ENCODE data around the gene CDH22.
A peak's percentile ranks its signal among the peaks of the same experiment; 100 is the strongest.

Gene CDH22

GRCh38 chr20:46235077-46235476 lies 73.2 kb downstream of the CDH22 start:
- no peak for DNase-seq

GRCh38 chr20:46233701-46234100 lies 74.6 kb downstream of the CDH22 start:
- no peak for DNase-seq

GRCh38 chr20:46232539-46232938 lies 75.8 kb downstream of the CDH22 start:
- DNase-seq = no peak

- peak; percentile 2 to 24 for DNase-seq
Measured at GRCh38 chr20:46230801-46231282, 77.5 kb downstream of the CDH22 start.

GRCh38 chr20:46230106-46230491 lies 78.2 kb downstream of the CDH22 start:
- no peak for DNase-seq

GRCh38 chr20:46229478-46230105 lies 78.7 kb downstream of the CDH22 start:
- peak; percentile 1 for DNase-seq

- DNase-seq = no peak
Measured at GRCh38 chr20:46228670-46229069, 79.6 kb downstream of the CDH22 start.

GRCh38 chr20:46227272-46227767 lies 81.0 kb downstream of the CDH22 start:
- no peak for DNase-seq

- no peak for DNase-seq
Measured at GRCh38 chr20:46226602-46227001, 81.7 kb downstream of the CDH22 start.

GRCh38 chr20:46222521-46223007 lies 85.7 kb downstream of the CDH22 start:
- DNase-seq = no peak

GRCh38 chr20:46221256-46221833 lies 87.0 kb downstream of the CDH22 start:
- no peak for DNase-seq

GRCh38 chr20:46220455-46221207 lies 87.7 kb downstream of the CDH22 start:
- no peak for DNase-seq

- no peak for DNase-seq
Measured at GRCh38 chr20:46219920-46220319, 88.4 kb downstream of the CDH22 start.

- DNase-seq = no peak
Measured at GRCh38 chr20:46219190-46219589, 89.1 kb downstream of the CDH22 start.

- no peak for DNase-seq
Measured at GRCh38 chr20:46218656-46219055, 89.6 kb downstream of the CDH22 start.

GRCh38 chr20:46217583-46217982 lies 90.7 kb downstream of the CDH22 start:
- no peak for DNase-seq

GRCh38 chr20:46216770-46217464 lies 91.4 kb downstream of the CDH22 start:
- no peak for DNase-seq

- no peak for DNase-seq
Measured at GRCh38 chr20:46215913-46216707, 92.2 kb downstream of the CDH22 start.

GRCh38 chr20:46214824-46215488 lies 93.3 kb downstream of the CDH22 start:
- DNase-seq = no peak

- DNase-seq = no peak
Measured at GRCh38 chr20:46213946-46214823, 94.1 kb downstream of the CDH22 start.

- DNase-seq = no peak
Measured at GRCh38 chr20:46212876-46213275, 95.4 kb downstream of the CDH22 start.
